ENCODE results near the gene CST7. TPM values are rescaled to one million over a fixed set of nuclear protein-coding genes. Genes with fewer than 3 reads are reported as not detected.

Gene CST7
- total RNA-seq, 4 donors from 2014 or later: 0.97 to 4.1 (median 2.7) TPM; not detected in 1

GRCh38 chr20:24977797-24978196 is 28.7 kb downstream of the CST7 start:
- Histone ChIP-seq H3K4me1 (no peaks in the 10 kb centered on the region), H3K36me3 (peaks cover 55% of the 10 kb centered on the region), H3K27me3 (no peaks in the 10 kb centered on the region), H3K4me3 (no peak overlapping the region), H3K27ac (no peak overlapping the region), H3K9me3 (no peaks in the 10 kb centered on the region)
- peak; percentile 15 to 55 for DNase-seq (ENCODE audit: low spot score in 2 of 2)
- TF ChIP-seq POLR2A (IDR thresholded peaks at IDR 0.05) (no peak), POLR2AphosphoS5 (IDR thresholded peaks at IDR 0.05) (no peak), CTCF (IDR thresholded peaks at IDR 0.05) (no peak), EP300 (IDR thresholded peaks at IDR 0.05) (no peak)
- WGBS: 80% methylated on average over 3 of the region's 3 CpGs

DNA sequence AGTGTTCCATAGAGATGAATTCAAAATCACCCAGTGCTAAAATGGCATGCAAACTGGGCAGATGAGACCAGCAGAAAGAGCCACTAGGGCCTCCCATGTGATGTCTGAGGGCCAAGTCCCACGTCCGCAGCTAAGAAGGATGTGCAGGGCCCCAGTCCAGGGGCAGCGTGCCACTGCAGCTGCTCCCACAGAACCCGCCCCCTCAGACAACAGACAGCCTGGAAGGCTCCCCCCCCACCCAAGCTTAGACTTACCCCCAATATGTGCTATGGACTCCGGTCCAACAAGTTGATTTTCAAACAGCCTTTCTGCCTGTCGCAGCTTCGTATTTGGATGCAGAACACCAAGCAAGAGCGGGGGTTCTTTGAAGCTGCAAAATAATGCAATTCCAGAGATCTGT is 29.4 kb downstream of the CST7 start:
- Histone ChIP-seq H3K4me1 (no peaks in the 10 kb centered on the region), H3K27me3 (no peaks in the 10 kb centered on the region), H3K27ac (no peak overlapping the region), H3K36me3 (peaks cover 48% of the 10 kb centered on the region), H3K4me3 (no peak overlapping the region), H3K9me3 (no peaks in the 10 kb centered on the region)
- no peak for TF ChIP-seq CTCF (IDR thresholded peaks at IDR 0.05)
- TF ChIP-seq POLR2AphosphoS5 (IDR thresholded peaks at IDR 0.05): no peak
- TF ChIP-seq EP300 (IDR thresholded peaks at IDR 0.05): no peak
- no peak for TF ChIP-seq POLR2A (IDR thresholded peaks at IDR 0.05)
- 75% methylated on average over 8 of the region's 8 CpGs for WGBS
- DNase-seq (ENCODE audit: low spot score in 2 of 2): peak in 1 of 2 donors; percentile 22

DNA sequence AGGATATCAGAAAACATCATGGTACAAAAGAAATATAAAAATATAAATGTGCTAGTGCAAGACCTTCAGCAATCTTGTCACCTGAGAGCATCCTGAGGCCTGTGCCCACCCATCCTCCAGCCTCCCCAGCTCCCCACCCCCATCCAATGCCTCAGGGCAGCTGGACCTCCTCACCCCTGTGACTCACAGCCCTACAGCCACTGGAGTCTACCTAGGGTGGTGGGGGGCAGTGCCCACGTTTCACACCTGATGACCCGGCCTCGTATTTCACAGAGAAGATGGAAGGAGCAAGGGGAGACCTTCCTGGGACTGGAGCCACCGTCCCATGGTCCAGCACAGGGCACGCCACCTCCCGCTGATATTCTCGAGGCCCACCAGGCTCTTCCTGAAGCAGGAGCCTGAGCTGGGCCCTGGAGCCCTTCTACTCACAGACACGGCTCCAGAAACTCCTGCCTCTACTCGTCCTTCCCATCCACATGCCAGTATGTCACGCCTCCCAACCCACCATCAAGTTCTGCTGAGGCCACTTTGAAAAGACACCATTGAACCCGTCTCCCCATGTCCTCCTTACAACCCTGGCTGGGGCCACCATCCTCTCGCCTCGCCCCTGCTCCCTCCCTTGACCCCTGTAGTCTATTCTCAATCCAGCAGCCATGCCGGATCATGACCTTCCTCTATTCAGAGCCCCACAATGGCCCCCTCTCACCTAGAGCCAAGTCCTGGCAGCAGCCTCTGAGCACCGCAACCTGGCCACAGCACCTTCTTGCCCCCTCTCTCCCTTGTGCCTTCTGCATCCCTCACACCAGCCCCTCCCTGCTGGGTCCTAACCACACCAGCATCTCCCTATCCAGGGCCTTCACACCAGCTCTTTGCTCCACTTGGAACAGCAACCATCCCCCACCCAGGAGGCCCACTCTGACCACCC is 30.2 kb downstream of the CST7 start:
- Histone ChIP-seq H3K36me3 (peaks cover 44% of the 10 kb centered on the region), H3K9me3 (no peaks in the 10 kb centered on the region), H3K27me3 (no peaks in the 10 kb centered on the region), H3K27ac (no peak overlapping the region), H3K4me3 (no peak overlapping the region), H3K4me1 (no peaks in the 10 kb centered on the region)
- WGBS: 95% methylated on average over 12 of the region's 15 CpGs
- no peak for TF ChIP-seq POLR2AphosphoS5 (IDR thresholded peaks at IDR 0.05)
- TF ChIP-seq CTCF (IDR thresholded peaks at IDR 0.05): no peak
- no peak for TF ChIP-seq EP300 (IDR thresholded peaks at IDR 0.05)
- TF ChIP-seq POLR2A (IDR thresholded peaks at IDR 0.05): no peak
- peak in 1 of 2 donors; percentile 46 for DNase-seq (ENCODE audit: low spot score in 2 of 2)

DNA sequence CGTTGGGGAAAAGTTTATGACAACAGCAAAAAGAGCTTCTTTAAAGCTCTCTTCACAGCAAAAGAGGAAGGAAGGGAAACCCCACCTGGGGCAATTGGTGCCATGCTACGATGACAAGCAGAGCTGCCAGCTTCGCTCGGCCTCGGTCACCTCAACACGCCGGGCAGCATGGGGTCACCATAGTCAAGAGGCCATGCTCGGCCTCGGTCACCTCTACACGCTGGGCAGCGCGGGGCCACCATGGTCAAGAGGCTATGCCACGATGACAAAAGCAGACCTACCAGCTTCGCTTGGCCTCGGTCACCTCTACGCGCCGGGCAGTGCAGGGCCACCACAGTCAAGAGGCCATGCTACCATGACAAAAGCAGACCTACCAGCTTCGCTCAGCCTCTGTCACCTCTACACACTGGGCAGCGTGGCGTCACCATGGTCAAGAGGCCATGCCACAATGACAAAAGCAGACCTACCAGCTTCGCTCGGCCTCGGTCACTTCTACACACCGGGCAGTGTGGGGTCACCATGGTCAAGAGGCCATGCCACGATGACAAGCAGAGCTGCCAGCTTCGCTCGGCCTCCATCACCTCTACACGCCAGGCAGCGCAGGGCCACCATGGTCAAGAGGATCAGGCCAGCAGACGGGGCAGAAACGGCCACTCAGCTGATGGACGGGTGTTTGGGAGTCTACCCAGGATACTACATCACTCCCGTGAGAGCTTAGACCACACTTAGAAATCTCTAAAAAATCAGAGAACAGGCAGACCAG is 31.4 kb downstream of the CST7 start:
- Histone ChIP-seq H3K4me3 (no peak overlapping the region), H3K36me3 (peaks cover 44% of the 10 kb centered on the region), H3K27me3 (no peaks in the 10 kb centered on the region), H3K9me3 (no peaks in the 10 kb centered on the region), H3K27ac (no peak overlapping the region), H3K4me1 (no peaks in the 10 kb centered on the region)
- 92% methylated on average over 34 of the region's 34 CpGs for WGBS
- TF ChIP-seq POLR2A (IDR thresholded peaks at IDR 0.05): no peak
- TF ChIP-seq EP300 (IDR thresholded peaks at IDR 0.05): no peak
- no peak for TF ChIP-seq POLR2AphosphoS5 (IDR thresholded peaks at IDR 0.05)
- TF ChIP-seq CTCF (IDR thresholded peaks at IDR 0.05): no peak
- DNase-seq (ENCODE audit: low spot score in 2 of 2): peak; percentile 50 to 53

DNA sequence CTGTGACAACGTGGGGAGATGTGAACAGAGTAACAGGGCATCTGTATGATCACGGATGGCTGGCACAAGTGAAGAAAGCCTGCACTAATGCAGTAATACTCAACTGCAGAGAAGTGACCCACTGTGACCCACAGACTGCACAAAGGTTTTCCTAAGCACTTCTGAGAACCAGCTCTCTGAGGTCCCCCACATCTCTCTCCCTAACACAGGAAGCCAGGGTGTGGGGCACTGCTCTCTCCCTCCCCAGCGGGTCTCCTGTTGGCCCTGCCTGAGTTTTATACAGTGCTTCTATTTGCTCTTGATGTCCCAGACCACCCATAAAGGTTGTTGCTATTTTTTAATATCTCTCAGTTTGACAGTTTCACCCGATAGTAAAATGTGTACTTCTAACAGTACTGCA is 32.2 kb downstream of the CST7 start:
- DNase-seq (ENCODE audit: low spot score in 2 of 2): peak in 1 of 2 donors; percentile 22
- H3K4me1 ChIP-seq: no peaks in the 10 kb centered on the region
- H3K27me3 ChIP-seq: no peaks in the 10 kb centered on the region
- WGBS: 83% methylated on average over 4 of the region's 4 CpGs
- H3K36me3 ChIP-seq: peaks cover 44% of the 10 kb centered on the region
- no peak overlapping the region for H3K4me3 ChIP-seq
- no peak for TF ChIP-seq POLR2A (IDR thresholded peaks at IDR 0.05)
- TF ChIP-seq POLR2AphosphoS5 (IDR thresholded peaks at IDR 0.05): no peak
- no peak for TF ChIP-seq CTCF (IDR thresholded peaks at IDR 0.05)
- no peak for TF ChIP-seq EP300 (IDR thresholded peaks at IDR 0.05)
- H3K27ac ChIP-seq: no peak overlapping the region
- no peaks in the 10 kb centered on the region for H3K9me3 ChIP-seq

Measured in suprapubic skin (tissue), 4 donors.